Fibroblast of the aortic adventitia (primary cell): ENCODE results near the gene PHGDH. TPM values are rescaled to one million over a fixed set of nuclear protein-coding genes. Genes with fewer than 3 reads are reported as not detected.
A peak's percentile ranks its signal among the peaks of the same experiment; 100 is the strongest.

Source experiments
- DNase-seq: peaks from one replicate; pipeline ENCODE4 v3.0.0-alpha.2; 2010; ENCODE audit warnings: low read depth
- H3K4me3 ChIP-seq: 2 replicates; pipeline ENCODE4 v1.5.1; 2011; ENCODE audit warnings: low read depth, mild to moderate bottlenecking, control low read depth, low read length, moderate library complexity
- total RNA-seq: library from RNA; depleted of rRNA; stranded (reverse); fragments of >200 nt; gene quantifications from 2 replicates; pipeline ENCODE4 v1.2.3, GENCODE V29; 2012; ENCODE audit warnings: low replicate concordance
- TF ChIP-seq, protein P1 (sequence below): IDR thresholded peaks from 2 replicates; pipeline ENCODE4 v1.5.1; 2011; ENCODE audit warnings: mild to moderate bottlenecking, low read length, control low read depth, inconsistent platforms; ENCODE audit not compliant: insufficient read depth

Gene PHGDH
- total RNA-seq, 1 donor = 246 TPM

GRCh38 chr1:119674111-119674526 lies 37.6 kb upstream of the PHGDH start:
- DNase-seq = peak; percentile 39
- TF ChIP-seq, protein P1, sequence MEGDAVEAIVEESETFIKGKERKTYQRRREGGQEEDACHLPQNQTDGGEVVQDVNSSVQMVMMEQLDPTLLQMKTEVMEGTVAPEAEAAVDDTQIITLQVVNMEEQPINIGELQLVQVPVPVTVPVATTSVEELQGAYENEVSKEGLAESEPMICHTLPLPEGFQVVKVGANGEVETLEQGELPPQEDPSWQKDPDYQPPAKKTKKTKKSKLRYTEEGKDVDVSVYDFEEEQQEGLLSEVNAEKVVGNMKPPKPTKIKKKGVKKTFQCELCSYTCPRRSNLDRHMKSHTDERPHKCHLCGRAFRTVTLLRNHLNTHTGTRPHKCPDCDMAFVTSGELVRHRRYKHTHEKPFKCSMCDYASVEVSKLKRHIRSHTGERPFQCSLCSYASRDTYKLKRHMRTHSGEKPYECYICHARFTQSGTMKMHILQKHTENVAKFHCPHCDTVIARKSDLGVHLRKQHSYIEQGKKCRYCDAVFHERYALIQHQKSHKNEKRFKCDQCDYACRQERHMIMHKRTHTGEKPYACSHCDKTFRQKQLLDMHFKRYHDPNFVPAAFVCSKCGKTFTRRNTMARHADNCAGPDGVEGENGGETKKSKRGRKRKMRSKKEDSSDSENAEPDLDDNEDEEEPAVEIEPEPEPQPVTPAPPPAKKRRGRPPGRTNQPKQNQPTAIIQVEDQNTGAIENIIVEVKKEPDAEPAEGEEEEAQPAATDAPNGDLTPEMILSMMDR = no peak
- no peak overlapping the region for H3K4me3 ChIP-seq

DNA sequence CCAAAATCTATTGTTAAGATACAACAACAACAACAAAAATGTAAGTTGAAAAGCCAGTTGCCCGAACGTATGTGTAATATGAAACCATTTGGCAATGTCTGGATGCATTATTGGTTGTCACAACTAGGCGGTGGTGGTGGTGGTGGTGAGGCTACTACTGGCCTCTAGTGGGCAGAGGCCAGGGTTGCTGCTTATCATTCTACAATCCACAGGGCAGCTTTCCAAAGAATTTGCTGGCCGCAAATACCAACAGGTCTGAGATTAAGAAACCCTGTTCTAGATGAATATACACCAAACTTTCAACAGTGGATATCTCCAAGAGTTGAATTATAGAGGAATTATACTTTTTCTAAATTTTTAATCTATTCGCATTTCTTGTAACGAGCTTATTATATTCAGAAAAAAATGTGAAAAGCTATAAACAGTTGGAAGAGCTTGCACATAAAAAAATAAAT lies 36.9 kb upstream of the PHGDH start:
- TF ChIP-seq, protein P1 = no peak
- DNase-seq = peak; percentile 59
- no peak overlapping the region for H3K4me3 ChIP-seq

- peak; percentile 93 for DNase-seq
- TF ChIP-seq, protein P1 = peak; percentile 81
- peak overlapping the region; percentile 62 for H3K4me3 ChIP-seq
These were observed 36.1 kb upstream of the PHGDH start for GRCh38 chr1:119675349-119676345.

GRCh38 chr1:119676571-119677206 lies 35.0 kb upstream of the PHGDH start:
- TF ChIP-seq, protein P1 = peak; percentile 38

DNA sequence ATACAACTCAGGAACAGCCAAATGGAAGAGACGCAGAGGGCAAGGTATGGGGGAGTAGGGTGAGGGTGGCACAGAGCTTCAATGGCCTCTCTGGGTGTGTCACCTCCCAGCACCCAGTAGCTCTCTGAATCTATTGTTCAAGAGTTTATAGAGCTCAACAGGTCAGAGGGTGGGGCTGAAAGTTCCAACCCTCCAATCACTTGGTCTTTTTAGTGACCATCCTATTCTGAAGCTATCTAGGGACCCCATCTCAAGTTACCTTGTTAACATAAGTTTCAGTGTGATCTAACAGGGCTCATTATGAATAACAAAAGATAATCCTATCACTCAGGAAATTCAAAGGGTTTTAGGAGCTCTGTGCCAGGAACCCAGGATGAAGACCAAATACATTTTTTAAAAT lies 32.5 kb upstream of the PHGDH start:
- no peak for DNase-seq
- TF ChIP-seq, protein P1 = no peak
- no peak overlapping the region for H3K4me3 ChIP-seq

More at GRCh38 chr1:119676571-119677206, 35.0 kb upstream of the PHGDH start:
- no peak overlapping the region for H3K4me3 ChIP-seq
- peak; percentile 73 for DNase-seq

DNA sequence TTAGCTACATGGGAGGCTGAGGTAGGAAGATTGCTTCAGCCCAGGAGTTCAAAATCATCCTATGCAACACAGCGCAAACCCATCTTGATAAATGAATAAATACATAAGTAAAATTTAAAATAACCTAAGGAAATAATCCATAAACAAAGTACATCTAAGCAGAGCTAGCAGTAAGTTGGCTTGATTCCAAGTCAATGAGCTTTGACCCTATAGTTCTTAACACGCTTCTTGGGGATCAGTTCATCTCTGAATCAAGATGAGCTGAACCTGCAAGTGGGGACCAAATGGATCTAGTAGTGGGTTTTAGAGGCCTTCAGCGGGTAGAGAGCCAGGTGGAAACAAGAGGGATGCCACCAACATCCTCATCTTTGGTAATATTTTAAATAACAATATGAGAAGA lies 31.5 kb upstream of the PHGDH start:
- DNase-seq = no peak
- H3K4me3 ChIP-seq = no peak overlapping the region
- TF ChIP-seq, protein P1 = no peak
